ENCODE data around the gene SMIM34.
"Not testable (repeated sequence)": the region's sequence is repeated elsewhere in the genome, so short reads cannot be mapped to it uniquely, and the experiment has no call there.

The SMIM34 gene

DNA sequence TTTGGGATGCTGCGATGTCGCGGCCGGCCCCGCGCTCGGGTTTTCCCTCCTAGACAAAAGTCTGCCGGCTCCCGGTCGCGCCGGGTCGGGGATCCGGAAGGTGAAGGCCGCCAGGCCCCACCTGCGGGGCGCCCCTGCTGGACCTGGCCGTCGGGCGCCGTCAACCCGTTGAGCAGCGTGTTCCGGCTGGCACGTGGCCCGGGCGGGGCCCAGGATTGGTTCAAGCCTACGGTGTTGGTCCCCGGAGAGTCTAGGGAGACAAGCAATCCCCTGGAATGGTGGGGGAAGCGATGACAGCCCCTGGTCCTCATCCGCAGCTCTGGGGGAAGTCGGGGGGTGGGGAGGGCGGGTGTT is 48.2 kb downstream of the SMIM34 start:
- CTCF ChIA-PET; DNase-seq (ENCODE audit: extremely low spot score); POLR2A ChIA-PET: not testable (repeated sequence)

DNA sequence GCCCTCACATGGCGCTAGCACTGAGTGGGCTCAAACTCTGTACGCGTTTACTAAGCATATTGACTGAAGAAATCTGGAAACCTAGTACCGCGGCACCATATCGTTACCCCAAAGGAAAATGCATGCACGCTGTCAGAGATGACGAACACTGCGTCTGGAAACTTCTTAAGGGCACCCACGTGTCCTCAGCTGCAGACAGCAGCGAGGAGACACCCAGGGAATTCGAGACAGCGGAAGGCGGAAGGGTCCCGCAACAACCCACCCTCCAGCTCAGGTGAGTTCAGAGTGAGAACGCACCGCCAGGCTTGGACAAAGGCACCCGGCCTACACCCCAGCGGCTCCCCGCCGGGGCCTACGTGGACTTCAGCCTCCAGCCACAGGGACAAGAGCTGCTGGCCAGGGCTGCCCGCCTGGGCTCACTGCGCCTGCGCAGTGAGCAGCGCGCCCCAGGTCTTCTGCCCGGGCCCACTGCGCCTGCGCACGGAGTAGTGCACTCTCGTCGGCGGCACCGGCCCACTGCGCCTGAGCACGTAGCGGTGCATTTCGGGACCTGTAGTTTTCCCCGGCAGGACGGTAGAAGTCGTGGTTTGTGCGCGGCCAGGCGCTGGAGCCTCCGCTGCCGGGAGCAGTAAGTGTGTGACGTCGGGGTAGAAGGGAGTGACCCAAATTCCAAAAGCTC is 48.7 kb downstream of the SMIM34 start, which contains the start of gene SMIM11:
Gene SMIM11 (plus strand): TSS at position 568 of the 679 bp plus-strand sequence. CDS start 3,998 bp downstream, outside the sequence.
- POLR2A ChIA-PET; DNase-seq (ENCODE audit: extremely low spot score); CTCF ChIA-PET: not testable (repeated sequence)

DNA sequence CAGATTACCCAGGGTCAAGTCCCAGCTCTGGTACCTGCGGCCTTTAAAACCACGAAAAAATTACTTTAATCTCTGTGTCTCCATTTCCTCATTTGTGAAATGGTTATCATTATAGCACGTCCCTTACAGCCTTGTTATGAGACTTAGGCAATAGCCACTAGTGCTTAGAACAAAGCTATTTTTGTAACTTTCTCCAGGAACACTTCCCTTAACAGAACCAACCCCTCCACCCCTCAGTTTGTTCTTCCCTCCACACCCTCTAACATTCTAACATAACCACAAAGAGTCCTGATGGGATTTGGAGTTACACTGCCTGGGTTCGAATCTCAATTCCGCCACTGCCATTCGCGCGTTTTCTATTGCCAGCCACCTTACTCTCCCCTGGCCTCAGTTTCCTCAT is 49.3 kb downstream of the SMIM34 start:
- POLR2A ChIA-PET; DNase-seq (ENCODE audit: extremely low spot score); CTCF ChIA-PET: not testable (repeated sequence)

DNA sequence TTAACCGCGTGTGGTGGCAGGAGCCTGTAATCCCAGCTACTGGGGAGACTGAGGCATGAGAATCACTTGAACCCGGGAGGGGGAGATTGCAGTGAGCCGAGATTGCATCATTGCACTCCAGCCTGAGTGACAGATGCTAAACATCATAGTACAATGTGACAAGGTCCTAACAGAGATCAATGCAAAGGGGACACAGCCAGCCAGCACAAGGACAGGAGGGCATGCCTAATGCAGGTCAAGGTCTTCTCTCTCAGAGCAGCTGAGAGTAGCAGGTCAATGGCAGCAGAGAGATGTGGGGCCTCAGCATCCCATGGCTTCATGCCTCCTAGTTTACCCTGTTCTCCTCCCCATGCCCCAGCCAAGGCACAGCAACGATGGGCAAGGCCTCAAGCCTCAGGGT is 51.4 kb downstream of the SMIM34 start:
- POLR2A ChIA-PET = no interaction called here
- CTCF ChIA-PET = no interaction called here

DNA sequence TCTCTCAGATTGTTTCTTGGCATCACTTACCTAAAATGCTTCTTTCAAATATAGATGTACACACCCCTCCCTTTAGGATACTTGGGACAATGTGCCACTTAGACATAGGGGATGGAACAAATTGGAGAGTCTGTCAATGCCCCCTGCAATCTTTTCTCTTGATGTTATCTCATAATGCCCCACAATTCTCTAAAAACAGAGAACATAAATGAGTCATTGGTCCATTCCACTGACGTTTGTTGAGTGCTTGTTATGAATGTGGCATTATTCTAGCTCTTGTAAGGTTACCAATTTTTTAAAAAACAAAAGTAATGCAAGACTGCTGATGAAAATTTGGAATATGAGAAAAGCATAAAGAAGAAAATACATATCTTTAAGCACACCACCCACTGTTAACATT is 54.0 kb downstream of the SMIM34 start:
- ChIA-PET POLR2A (no interaction called here), CTCF (interaction anchor here (1.2 to 4.0 kb wide), 2 partner anchors 267 to 445 kb away, joined by 3 to 22 read pairs; no protein-coding TSS in a partner anchor)
- TF ChIP-seq, protein P1, sequence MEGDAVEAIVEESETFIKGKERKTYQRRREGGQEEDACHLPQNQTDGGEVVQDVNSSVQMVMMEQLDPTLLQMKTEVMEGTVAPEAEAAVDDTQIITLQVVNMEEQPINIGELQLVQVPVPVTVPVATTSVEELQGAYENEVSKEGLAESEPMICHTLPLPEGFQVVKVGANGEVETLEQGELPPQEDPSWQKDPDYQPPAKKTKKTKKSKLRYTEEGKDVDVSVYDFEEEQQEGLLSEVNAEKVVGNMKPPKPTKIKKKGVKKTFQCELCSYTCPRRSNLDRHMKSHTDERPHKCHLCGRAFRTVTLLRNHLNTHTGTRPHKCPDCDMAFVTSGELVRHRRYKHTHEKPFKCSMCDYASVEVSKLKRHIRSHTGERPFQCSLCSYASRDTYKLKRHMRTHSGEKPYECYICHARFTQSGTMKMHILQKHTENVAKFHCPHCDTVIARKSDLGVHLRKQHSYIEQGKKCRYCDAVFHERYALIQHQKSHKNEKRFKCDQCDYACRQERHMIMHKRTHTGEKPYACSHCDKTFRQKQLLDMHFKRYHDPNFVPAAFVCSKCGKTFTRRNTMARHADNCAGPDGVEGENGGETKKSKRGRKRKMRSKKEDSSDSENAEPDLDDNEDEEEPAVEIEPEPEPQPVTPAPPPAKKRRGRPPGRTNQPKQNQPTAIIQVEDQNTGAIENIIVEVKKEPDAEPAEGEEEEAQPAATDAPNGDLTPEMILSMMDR (IDR thresholded peaks at IDR 0.05; ENCODE audit: control extremely low read depth, extremely low read depth, low read depth, missing control alignments) = no peak
- no peak for DNase-seq (ENCODE audit: extremely low spot score)

More for the DNA sequence above, 51.4 kb downstream of the SMIM34 start:
- TF ChIP-seq, protein P1 (IDR thresholded peaks at IDR 0.05; ENCODE audit: control extremely low read depth, extremely low read depth, low read depth, missing control alignments) = no peak
- DNase-seq (ENCODE audit: extremely low spot score) = no peak
